ENCODE measurements around the gene FOSL2. TPM values are rescaled to one million over a fixed set of nuclear protein-coding genes. Genes with fewer than 3 reads are reported as not detected.

The FOSL2 gene
- total and polyA plus RNA-seq, 7 donors = 20.1 to 278 (median 74.7) TPM

- peaks cover 18% of the 10 kb centered on the region for H3K4me1 ChIP-seq
- TF ChIP-seq CTCF (IDR thresholded peaks at IDR 0.05) = no peak
- WGBS, 3 donors = 72 to 76% (median 76%) methylated on average over 12 of the region's 12 CpGs
- no peak overlapping the region for H3K4me3 ChIP-seq
- DNase-seq = peak in 1 of 2 donors; percentile 25
- no peaks in the 10 kb centered on the region for H3K9me3 ChIP-seq
- H3K36me3 ChIP-seq (ENCODE audit: insufficient read depth in 1 of 2, low read depth in 1 of 2) = no peaks in the 10 kb centered on the region
- no peak overlapping the region for H3K27ac ChIP-seq
- intact Hi-C loops (cut with DNase I) = no loop called here
- no peaks in the 10 kb centered on the region for H3K27me3 ChIP-seq (ENCODE audit: insufficient read depth in 3 of 3, low read length in 2 of 3)
- no peak for ATAC-seq
These were observed 30.5 kb upstream of the FOSL2 start for GRCh38 chr2:28361991-28362710.

- WGBS, 3 donors = 85 to 90% (median 89%) methylated on average over 15 of the region's 15 CpGs
- Histone ChIP-seq H3K27ac (no peak overlapping the region), H3K27me3 (ENCODE audit: insufficient read depth in 3 of 3, low read length in 2 of 3) (no peaks in the 10 kb centered on the region), H3K4me1 (peaks cover 18% of the 10 kb centered on the region), H3K36me3 (ENCODE audit: insufficient read depth in 1 of 2, low read depth in 1 of 2) (no peaks in the 10 kb centered on the region), H3K9me3 (no peaks in the 10 kb centered on the region), H3K4me3 (no peak overlapping the region)
- no peak for TF ChIP-seq CTCF (IDR thresholded peaks at IDR 0.05)
- intact Hi-C loops (cut with DNase I) = no loop called here
- DNase-seq = peak in 1 of 2 donors; percentile 19
- ATAC-seq = no peak
These were observed 29.6 kb upstream of the FOSL2 start for GRCh38 chr2:28362991-28363521.

- peaks cover 18% of the 10 kb centered on the region for H3K4me1 ChIP-seq
- DNase-seq = peak in 1 of 2 donors; percentile 35
- H3K4me3 ChIP-seq = no peak overlapping the region
- no peaks in the 10 kb centered on the region for H3K27me3 ChIP-seq (ENCODE audit: insufficient read depth in 3 of 3, low read length in 2 of 3)
- ATAC-seq = no peak
- H3K36me3 ChIP-seq (ENCODE audit: insufficient read depth in 1 of 2, low read depth in 1 of 2) = no peaks in the 10 kb centered on the region
- H3K27ac ChIP-seq = no peak overlapping the region
- intact Hi-C loops (cut with DNase I) = no loop called here
- H3K9me3 ChIP-seq = no peaks in the 10 kb centered on the region
- no peak for TF ChIP-seq CTCF (IDR thresholded peaks at IDR 0.05)
- WGBS, 3 donors = 88 to 94% (median 91%) methylated on average over 11 of the region's 11 CpGs
These were observed 28.9 kb upstream of the FOSL2 start for GRCh38 chr2:28363686-28364280.

GRCh38 chr2:28364610-28365009 lies 28.0 kb upstream of the FOSL2 start:
- no peak for TF ChIP-seq CTCF (IDR thresholded peaks at IDR 0.05)
- H3K27ac ChIP-seq = peak overlapping the region; percentile 82
- intact Hi-C loops (cut with DNase I) = no loop called here
- 82 to 90% (median 89%) methylated on average over 3 of the region's 3 CpGs for WGBS, 3 donors
- H3K4me3 ChIP-seq = no peak overlapping the region
- DNase-seq = peak in 1 of 2 donors; percentile 7
- no peak for ATAC-seq
- no peaks in the 10 kb centered on the region for H3K36me3 ChIP-seq (ENCODE audit: insufficient read depth in 1 of 2, low read depth in 1 of 2)
- H3K9me3 ChIP-seq = no peaks in the 10 kb centered on the region
- H3K4me1 ChIP-seq = peaks cover 18% of the 10 kb centered on the region
- no peaks in the 10 kb centered on the region for H3K27me3 ChIP-seq (ENCODE audit: insufficient read depth in 3 of 3, low read length in 2 of 3)
